CD4-positive, alpha-beta T cell treated with Interleukin-21 for 1 hour (primary cell): ENCODE results near the gene RAPGEF3.

Source experiments
- DNase-seq: peaks from one replicate; pipeline ENCODE4 v3.0.0-alpha.2; 2020

Gene RAPGEF3, protein sequence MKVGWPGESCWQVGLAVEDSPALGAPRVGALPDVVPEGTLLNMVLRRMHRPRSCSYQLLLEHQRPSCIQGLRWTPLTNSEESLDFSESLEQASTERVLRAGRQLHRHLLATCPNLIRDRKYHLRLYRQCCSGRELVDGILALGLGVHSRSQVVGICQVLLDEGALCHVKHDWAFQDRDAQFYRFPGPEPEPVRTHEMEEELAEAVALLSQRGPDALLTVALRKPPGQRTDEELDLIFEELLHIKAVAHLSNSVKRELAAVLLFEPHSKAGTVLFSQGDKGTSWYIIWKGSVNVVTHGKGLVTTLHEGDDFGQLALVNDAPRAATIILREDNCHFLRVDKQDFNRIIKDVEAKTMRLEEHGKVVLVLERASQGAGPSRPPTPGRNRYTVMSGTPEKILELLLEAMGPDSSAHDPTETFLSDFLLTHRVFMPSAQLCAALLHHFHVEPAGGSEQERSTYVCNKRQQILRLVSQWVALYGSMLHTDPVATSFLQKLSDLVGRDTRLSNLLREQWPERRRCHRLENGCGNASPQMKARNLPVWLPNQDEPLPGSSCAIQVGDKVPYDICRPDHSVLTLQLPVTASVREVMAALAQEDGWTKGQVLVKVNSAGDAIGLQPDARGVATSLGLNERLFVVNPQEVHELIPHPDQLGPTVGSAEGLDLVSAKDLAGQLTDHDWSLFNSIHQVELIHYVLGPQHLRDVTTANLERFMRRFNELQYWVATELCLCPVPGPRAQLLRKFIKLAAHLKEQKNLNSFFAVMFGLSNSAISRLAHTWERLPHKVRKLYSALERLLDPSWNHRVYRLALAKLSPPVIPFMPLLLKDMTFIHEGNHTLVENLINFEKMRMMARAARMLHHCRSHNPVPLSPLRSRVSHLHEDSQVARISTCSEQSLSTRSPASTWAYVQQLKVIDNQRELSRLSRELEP

DNA sequence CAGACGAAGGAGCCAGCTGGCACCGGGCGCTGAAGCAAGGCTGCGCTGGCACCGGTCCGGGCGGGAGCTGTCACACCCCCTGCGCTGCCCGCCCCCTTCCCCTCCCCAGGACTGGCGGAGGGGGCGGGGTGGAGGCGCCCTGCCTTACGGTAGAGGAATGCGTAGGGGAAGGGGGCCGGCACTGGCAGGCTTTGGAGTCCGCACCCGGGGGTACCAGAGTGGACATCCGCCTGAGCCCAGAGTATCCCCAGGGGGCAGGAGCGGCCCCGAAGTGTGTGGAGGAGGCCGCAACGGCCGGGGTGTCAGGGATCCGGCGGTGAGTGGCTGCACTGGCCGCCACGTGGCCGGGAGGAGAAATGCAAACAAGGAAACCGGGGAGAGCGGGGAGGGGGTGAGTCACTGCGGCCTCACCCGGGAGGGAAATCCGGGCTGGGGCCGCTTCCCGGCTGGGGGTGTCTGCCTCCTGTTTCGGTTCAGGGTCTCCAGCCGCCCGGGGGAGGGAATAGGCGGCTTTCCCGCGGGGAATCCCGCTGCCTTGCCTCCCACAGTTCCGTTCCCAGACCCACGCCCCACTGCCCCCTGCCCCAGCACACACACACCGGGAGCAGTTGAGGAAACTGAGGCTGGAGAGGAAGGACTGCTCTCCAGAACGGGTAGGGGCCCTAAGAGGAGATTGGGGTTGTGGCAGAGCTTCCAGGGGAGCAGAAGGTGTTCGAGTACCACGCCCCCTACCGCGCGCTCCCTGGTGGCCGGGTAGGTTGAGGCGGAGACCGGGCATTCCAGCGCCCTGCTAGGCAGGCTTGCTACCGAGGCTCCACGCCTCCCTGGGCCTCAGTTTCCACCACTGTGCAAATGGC is at the start of gene RAPGEF3:
TSS of gene RAPGEF3 (minus strand) at position 47 of the 857 bp plus-strand sequence. CDS start 324 bp downstream, outside the sequence.
- DNase-seq: peak; percentile 62

DNA sequence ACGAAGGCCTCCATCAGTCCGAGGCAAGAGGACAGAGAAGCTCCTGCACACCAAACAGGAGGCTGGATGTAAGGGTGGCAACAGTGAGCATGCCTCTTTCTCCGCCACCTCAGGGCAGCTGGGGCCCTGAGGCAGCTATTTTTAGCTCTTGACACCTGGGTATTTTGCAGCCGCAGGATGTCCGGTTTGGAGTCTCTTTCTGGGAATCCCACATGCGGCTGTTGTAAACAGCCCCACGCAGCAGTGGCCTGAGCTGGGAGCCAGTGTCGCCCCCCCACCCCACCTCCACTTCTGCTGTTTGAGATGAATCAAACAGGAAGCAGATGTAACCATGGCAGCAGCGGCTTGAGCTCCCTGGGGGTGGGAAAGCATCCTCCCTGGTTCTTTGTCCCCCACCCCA is 49.4 kb upstream of the RAPGEF3 start:
- DNase-seq: peak; percentile 93

- DNase-seq: no peak
Measured at GRCh38 chr12:47807338-47807737, 48.7 kb upstream of the RAPGEF3 start.

DNA sequence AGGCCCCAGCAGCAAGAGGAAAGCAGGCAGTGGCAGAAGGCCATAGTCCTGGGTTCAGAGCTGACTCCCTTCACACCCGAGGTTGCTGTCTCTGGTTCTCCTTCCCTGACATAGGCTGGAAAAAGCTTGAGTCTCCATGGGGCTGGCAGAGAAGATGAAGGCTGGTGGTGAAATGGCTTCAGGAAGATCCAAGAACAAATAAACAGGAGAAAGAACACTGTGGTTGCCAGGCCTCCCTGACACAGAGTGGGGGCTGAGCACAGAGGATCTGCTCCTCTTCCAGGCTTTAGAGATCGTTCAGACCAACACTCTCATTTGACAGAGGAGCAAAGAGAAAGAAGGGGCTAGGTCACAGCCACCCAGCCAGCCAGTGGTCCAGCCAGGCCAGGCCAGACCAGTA is 46.7 kb upstream of the RAPGEF3 start:
- DNase-seq: no peak

DNA sequence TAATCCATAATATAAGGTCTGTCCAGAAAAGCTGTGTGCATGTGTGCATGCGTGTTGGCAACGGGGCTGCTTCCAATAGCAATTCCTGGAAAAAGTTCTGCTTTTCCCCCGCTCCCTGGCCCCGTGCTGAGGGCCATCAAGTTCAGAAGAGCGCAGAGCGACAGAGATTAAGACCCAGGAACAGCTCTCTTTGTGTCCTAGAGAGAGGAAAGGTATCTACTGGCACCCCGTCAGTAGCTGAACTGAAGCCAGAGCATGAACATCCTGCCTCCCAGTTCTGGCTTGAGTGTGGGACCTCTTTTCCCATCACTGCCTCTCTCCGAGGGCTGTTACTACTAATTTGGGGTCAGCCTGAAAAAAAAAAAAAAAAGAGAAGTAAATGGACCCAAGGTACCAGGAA is 45.5 kb upstream of the RAPGEF3 start:
- no peak for DNase-seq

GRCh38 chr12:47803191-47803875 is 44.7 kb upstream of the RAPGEF3 start:
- DNase-seq: no peak

- DNase-seq: no peak
Measured at GRCh38 chr12:47802312-47802711, 43.6 kb upstream of the RAPGEF3 start.

DNA sequence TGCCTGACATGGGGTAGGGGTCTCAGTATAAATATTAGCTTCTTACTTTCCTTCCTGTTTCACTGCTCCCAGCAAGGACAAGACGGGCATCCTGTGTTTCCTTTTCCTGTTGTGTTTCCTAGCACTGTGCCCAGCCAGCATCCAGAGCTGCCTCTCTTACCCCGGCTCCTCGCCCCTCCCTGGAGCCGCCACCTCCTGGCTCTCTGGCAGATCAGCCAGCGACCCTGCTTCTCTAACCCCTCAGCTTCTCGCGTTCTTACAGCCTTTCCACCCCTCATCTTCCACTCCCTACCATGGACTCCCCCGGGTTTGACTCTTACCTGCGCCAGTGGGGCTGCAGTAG is 43.2 kb upstream of the RAPGEF3 start:
- DNase-seq: no peak

- no peak for DNase-seq
Measured at GRCh38 chr12:47801170-47801903, 42.7 kb upstream of the RAPGEF3 start.

DNA sequence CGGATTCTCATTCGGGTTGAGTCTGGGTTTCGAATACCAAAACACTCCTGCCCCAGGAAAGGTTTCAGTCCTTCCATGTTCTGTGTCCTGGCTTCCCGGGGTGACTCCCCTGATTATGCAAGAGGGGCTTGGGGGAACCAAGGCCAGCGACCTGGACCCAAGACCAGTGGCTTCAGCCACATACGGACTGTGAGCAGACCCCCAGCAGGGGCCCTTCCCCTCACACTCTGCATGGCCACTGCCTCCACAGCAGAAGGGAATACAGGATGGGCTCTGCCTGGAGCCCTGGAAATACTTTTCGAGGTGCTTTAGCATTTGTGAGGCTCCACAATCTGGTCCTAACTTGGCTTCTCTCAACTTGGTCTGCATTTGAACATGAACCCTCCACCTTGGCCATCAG is 41.9 kb upstream of the RAPGEF3 start:
- no peak for DNase-seq

GRCh38 chr12:47799357-47799955 is 40.8 kb upstream of the RAPGEF3 start:
- DNase-seq: no peak

DNA sequence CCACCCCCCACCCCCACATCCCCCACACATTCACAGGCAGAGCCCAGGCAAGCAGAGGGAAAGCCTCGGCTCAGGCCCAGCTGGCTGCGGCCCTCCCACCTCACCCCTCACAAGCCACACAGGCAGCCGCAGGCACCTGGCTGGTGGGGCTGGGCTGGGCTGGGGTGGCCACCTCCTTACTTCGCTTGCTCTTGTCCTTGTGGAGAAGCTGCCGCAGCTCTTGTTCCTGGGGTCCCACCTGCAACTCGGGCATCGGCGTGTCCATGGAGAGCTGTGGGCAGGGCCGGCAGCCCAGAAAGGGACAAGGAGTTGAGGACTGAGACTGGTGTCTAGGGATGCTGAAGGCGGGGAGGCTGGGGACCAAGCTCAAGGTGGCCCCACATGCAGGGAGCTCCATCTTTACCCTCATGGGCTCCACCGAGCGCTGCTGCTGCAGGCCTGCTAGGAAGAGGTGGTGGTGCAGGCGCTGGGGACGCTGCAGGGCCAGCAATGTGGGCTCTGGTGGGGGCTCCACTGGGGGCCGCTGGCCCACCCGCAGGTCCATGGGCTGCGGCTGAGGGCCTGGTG is 39.8 kb upstream of the RAPGEF3 start:
- DNase-seq: no peak

- DNase-seq: peak; percentile 52
Measured at GRCh38 chr12:47797441-47797840, 38.8 kb upstream of the RAPGEF3 start.

- no peak for DNase-seq
Measured at GRCh38 chr12:47795814-47796411, 37.2 kb upstream of the RAPGEF3 start.

GRCh38 chr12:47795121-47795813 is 36.6 kb upstream of the RAPGEF3 start:
- DNase-seq: no peak

GRCh38 chr12:47794679-47795078 is 36.0 kb upstream of the RAPGEF3 start:
- no peak for DNase-seq

DNA sequence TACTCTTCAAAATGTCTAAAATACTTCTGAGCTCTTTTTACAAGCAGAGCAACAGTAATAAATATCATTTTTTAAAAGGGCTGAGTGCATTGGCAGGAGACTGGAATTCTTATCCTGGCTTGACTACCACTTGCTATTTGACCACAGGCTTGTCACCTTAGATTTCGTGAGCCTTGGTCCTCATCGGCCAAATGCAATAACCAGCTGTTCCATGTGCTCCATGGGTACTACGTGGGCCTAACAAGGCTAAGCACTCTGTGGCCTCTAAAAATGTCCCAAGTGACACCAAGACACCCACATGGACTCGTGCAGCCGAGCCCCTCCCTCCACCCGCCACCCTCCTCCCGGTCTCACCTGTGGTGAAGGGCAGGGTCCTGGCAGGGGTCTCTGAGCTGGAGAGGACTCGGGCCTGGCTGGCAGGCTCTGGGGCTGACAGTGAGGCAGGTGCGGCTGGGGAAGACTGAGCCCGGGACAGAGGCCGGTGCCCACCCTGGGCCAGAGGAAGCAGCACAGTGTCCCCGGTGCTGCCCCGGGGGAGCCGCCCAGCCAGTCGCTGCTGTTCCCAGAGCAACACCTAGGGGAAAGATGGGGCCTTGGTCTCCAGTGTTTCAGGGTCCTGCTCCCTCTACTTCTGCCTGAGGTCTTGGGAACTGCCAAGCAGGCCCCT is 34.5 kb upstream of the RAPGEF3 start:
- DNase-seq: no peak

- no peak for DNase-seq
Measured at GRCh38 chr12:47791874-47792273, 33.2 kb upstream of the RAPGEF3 start.

- DNase-seq: no peak
Measured at GRCh38 chr12:47791351-47791746, 32.7 kb upstream of the RAPGEF3 start.
